NCI-H748 (cell line): ENCODE measurements around the gene EYA2.

Source experiments
- DNase-seq: peaks from one replicate; lab custom pipeline; 2025; ENCODE audit not compliant: unreplicated experiment; lab: John Stamatoyannopoulos, UW

The EYA2 gene

DNA sequence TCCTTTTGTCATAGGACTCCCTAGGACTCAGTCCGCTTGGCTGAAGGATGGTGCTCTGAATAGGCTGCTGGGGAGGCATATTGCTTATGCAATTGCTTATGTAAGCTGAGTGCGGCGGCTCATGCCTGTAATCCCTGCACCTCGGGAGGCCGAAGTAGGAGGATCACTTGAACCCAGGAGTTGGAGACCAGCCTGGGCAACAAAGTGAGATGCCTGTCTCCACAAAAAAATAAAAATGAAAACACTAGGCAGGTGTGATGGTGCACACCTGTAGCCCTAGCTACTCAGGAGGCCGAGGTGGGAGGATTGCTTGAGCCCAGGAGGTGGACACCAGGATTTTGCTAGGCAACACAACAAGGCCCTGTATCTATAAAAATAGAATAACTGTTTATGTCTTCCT lies 81.3 kb downstream of the EYA2 start:
- DNase-seq: no peak

DNA sequence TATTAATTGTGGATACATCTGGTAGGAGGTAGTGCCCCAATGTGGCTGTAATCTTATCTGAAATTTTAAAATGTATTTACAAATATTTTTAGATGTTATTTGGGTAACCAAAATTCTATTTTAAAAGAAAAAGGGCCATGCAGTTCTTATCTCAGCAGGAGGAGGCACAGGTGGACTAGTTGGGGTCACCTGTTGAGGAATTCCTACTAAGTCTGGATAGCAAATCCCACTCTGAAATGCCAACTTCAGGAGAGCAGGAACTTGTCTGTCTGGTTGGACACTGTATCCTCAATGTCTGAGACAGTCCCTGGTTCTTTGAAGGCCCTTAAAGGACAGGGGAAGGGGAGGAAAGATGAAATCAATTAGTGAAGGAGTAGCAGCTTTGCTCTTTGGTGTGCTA lies 82.6 kb downstream of the EYA2 start:
- no peak for DNase-seq

GRCh38 chr20:46977909-46978588 lies 83.4 kb downstream of the EYA2 start:
- no peak for DNase-seq

GRCh38 chr20:46978951-46979491 lies 84.4 kb downstream of the EYA2 start:
- DNase-seq: no peak

GRCh38 chr20:46979603-46980241 lies 85.1 kb downstream of the EYA2 start:
- DNase-seq: no peak

DNA sequence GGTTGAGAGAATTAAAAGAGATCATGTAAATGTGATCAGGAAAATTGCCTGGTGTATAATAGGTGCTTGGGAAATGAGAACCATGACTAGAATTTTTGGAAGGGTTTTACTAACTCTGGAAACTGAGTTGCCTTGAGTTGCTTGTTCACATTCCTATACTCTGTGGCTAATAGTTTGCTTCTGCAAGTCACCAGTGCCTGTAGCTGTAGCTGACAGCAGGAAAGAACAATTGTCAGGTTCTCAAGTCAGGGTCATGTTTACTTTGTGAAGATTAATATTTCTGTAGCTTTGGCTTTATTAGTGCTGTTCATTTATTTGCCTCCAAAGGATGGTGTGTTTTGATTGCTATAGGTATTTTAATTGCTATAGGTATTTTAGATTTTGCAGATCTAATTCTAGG lies 86.5 kb downstream of the EYA2 start:
- DNase-seq: no peak

DNA sequence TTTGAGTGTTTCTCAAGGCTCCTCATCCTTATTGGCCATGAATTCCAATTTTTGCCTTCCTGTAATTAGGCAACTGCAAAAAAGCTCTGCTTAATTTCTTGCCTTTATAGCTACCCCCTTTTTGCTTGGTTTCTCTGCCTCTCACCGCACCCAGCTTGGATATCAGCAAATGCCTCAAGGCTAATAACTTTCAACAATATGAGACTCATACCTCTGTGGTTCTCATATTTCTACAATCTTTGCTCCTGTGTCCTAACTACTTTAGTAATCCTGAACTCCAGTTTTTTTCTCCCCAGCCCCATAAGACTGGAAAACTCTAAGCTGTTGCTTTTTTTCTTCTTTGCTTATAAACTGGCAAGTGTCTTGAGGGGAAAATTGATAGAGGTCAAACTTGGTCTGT lies 88.8 kb downstream of the EYA2 start:
- DNase-seq: no peak

GRCh38 chr20:46984405-46984804 lies 89.8 kb downstream of the EYA2 start:
- no peak for DNase-seq

DNA sequence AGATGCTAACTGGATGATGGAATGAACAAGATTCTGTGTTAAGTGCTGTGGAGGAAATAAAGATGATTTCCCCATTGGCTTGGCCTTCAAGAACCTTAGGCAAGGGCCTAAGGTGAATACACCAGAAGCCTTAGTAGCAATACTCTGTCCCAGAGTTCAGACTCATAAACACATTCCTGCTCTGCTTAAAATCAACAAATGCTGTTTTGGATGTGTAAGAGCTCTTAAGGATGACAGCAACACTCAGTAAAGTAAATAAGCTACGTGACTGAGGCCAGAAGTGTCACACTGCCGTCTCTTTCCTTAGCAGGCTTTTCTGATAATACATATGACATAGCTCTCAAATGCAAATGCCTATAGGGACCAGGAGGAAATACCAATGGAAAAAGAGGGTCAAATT lies 90.6 kb downstream of the EYA2 start:
- no peak for DNase-seq

GRCh38 chr20:46985671-46986070 lies 91.0 kb downstream of the EYA2 start:
- no peak for DNase-seq

DNA sequence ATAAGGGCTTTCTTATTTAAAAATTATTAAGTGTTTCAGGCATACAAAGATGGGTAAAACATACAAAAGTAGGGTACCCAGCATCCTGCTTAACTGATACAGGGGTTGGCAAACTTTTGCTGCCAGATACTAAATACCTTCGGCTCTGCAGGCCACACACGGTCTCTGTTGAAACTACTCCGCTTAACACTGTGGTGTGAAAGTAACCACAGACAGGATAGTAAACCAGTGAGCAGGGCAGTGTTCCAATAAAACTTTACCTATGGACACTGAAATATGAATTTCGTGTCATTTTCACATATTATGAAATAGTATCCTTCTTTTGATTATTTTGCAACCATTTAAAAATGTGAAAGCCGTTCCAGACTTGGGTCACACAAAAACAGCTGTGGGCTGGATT lies 92.4 kb downstream of the EYA2 start:
- no peak for DNase-seq

- DNase-seq: no peak
Measured at GRCh38 chr20:46990017-46990595, 95.5 kb downstream of the EYA2 start.

DNA sequence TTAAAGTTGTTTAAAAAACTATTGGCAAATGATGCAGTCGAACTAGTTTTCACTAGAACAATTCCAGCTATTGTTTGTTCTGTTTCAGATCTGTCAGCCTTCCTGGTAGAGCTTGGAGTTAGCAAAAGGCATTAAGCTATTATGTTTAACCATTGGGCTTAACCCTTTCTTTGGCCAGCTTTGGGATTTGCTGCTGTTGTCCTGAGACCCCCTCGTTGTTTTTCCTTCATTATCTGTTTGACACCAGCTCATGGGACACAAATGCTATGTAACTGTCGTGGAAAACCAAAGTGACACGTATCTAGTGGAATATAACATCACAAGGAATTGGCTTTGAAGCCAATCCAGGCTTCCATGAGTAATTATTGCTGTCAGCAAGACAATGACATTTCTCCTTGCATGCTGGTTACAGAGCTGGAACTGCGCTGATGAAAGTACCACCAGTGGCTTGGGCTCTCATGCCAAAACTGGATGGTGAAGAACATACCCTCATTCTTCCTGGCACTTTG lies 96.0 kb downstream of the EYA2 start:
- no peak for DNase-seq

DNA sequence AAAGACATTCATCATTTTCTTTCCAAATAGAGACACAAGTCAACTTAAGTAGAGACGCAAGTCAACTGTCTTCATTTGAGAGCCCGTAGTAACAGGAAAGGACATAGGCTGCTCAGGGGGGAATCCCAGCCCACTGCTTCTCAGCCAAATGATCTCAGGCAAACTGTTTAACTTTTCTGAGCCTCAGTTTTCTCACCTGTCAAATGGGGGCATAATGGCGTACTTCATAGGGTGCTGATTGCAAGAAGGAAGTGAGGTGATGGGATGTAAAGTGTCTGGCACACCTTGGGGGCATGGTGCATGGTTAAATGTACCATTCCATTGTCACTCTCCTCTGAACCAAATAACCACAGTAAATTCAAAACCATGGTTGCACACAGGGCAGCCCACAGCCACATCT lies 96.5 kb downstream of the EYA2 start:
- no peak for DNase-seq

DNA sequence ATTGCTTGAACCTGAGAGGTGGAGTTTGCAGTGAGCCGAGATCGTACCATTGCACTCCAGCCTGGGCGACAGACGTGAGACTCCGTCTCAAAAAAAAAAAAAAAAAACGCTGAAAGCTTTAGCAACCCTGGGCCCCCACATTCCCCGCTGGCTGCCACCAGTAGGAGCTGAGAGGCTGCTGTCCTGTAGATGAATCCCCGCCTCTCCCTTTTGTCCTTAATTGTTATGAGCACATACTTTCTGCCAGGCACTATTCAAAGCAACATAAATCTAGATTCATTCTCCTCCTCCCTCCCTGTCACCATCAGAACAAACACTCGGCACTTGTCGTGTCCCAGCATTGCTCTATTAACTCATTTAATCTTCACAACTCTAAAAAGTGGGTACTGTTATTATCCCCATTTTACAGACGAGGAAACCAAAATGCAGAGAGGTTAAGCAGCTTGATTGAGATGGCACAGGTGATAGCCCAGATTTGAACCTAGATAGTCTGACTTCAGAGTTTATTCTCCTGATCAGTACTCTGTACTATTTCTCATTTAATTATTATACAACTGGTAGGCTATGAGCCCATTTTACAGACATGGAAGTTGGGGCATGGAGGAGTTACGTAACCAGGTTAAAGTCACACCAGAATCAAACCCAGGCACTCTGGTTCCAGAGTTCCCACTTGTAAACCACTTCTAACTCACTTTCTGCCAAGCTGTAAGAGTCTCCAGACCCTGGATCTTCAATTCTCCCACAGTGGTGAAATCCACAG lies 97.4 kb downstream of the EYA2 start:
- DNase-seq: no peak

GRCh38 chr20:46992640-46993035 lies 98.0 kb downstream of the EYA2 start:
- no peak for DNase-seq

DNA sequence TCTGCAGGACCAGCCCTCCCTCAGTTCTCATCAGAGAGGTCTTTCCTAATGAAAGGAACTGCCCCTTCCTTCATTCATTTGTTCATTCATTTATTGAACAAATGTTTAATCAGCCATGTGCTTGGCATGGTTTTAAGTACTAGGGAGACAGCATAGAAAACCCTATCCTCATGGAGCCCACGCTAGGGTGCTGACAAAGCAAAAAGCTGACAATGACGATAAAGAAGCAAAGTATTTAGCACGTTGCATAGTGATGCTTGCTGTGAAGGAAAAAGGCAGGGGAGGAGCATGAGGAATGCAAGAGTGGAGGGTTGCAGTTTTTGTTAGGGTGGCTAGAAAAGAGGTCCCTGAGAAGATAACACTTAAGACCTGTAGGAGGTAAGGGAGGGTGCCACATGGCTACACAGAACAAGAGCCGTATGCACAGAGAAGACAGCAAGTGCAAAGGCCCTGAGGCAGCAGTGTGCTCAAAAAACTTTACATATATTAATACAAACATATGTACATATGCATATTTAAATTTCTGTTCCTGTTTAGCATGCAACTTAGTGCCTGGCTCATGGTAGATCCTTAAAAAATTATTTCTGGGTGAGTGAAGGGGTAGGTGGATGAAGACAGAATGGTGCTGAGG lies 98.9 kb downstream of the EYA2 start:
- no peak for DNase-seq

- DNase-seq: no peak
Measured at GRCh38 chr20:46994341-46994740, 99.7 kb downstream of the EYA2 start.

- DNase-seq: no peak
Measured at GRCh38 chr20:46995561-46996142, 101.0 kb downstream of the EYA2 start.

DNA sequence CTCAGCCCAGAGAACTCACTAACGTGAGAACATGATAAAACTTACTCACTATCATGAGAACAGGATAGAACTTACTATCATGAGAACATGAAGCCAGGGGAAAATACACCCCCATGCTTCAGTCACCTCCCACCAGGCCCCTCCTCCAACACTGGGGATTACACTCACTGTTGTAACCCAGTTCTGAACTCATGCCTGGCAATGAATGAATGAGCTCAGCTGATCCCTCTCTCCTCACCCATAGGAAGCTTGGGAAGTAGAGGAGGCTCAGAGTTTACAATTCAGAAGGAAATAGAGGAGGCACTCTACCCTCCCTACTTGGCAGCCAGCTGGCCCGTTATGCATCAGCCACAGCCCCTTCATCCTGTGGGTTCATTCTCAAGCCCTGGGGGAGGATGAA lies 102.5 kb downstream of the EYA2 start:
- no peak for DNase-seq
